ENCODE results near the gene SCYL1.
"Not testable (repeated sequence)": the region's sequence is repeated elsewhere in the genome, so short reads cannot be mapped to it uniquely, and the experiment has no call there.

DNA sequence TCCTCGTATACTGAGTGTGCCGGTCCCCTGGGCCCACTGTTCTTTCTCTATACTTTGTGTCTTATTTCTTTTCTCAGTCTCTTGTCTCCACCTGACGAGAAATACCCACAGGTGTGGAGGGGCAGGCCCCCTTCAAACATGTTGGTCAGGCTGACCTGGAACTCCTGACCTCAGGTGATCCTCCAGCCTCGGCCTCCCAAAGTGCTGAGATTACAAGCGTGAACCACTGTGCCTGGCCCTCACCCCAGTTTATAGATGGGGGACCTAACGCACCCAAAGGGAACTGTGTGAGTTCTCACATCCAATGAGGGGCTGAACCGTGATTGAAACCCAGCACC, 1.3 kb upstream of the SCYL1 start:
- TF ChIP-seq, protein P1, sequence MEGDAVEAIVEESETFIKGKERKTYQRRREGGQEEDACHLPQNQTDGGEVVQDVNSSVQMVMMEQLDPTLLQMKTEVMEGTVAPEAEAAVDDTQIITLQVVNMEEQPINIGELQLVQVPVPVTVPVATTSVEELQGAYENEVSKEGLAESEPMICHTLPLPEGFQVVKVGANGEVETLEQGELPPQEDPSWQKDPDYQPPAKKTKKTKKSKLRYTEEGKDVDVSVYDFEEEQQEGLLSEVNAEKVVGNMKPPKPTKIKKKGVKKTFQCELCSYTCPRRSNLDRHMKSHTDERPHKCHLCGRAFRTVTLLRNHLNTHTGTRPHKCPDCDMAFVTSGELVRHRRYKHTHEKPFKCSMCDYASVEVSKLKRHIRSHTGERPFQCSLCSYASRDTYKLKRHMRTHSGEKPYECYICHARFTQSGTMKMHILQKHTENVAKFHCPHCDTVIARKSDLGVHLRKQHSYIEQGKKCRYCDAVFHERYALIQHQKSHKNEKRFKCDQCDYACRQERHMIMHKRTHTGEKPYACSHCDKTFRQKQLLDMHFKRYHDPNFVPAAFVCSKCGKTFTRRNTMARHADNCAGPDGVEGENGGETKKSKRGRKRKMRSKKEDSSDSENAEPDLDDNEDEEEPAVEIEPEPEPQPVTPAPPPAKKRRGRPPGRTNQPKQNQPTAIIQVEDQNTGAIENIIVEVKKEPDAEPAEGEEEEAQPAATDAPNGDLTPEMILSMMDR (IDR thresholded peaks at IDR 0.05) = not testable (repeated sequence)
- TF ChIP-seq EZH2 (IDR thresholded peaks at IDR 0.05) = not testable (repeated sequence)

Measured in neural progenitor cell (in vitro differentiated cells).